IPS-18c (cell line): ENCODE measurements around the gene ALG11.
"Not testable (repeated sequence)": the region's sequence is repeated elsewhere in the genome, so short reads cannot be mapped to it uniquely, and the experiment has no call there.

Experiments used
- H3K4me3 ChIP-seq: 2 replicates; pipeline ENCODE4 v1.7.0; 2013; ENCODE audit warnings: low read depth, mild to moderate bottlenecking, low read length, moderate library complexity; ENCODE audit not compliant: insufficient read depth
- H3K9me3 ChIP-seq: one replicate; pipeline ENCODE4 v1.6.1; 2013; ENCODE audit warnings: mild to moderate bottlenecking, low read length, moderate library complexity; ENCODE audit not compliant: control insufficient read depth, insufficient read depth

The ALG11 gene

GRCh38 chr13:52053460-52053859, 41.3 kb downstream of the ALG11 start:
- Histone ChIP-seq H3K9me3 (no peaks in the 10 kb centered on the region), H3K4me3 (no peak overlapping the region)

- H3K4me3 ChIP-seq, H3K9me3 ChIP-seq: not testable (repeated sequence)
These were observed 48.9 kb downstream of the ALG11 start for GRCh38 chr13:52061064-52061463.

GRCh38 chr13:52061587-52061986, 49.4 kb downstream of the ALG11 start:
- Histone ChIP-seq H3K4me3 (no peak overlapping the region), H3K9me3 (no peaks in the 10 kb centered on the region)

GRCh38 chr13:52067237-52067636, 55.0 kb downstream of the ALG11 start:
- Histone ChIP-seq H3K4me3 (no peak overlapping the region), H3K9me3 (peaks cover 11% of the 10 kb centered on the region)

GRCh38 chr13:52070929-52071523, 58.8 kb downstream of the ALG11 start:
- peaks cover 11% of the 10 kb centered on the region for H3K9me3 ChIP-seq
- H3K4me3 ChIP-seq, result no peak overlapping the region
